ENCODE data around the gene SCAP.

DNA sequence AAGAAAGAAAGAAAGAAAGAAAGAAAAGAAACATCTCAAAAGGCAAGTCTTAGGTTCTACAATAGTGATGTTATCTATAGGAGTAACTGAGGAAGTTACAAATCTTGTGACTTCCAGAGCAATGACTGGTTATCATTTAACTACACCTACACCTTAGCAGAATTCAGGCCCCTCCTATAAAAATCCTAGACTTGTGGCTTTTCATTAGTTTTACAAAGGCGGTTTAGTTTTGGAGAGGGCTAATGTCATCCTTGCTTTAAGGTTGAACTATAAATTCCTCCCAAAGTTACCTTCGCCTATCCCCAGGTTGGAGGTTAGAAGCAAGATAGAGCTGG, 4.1 kb upstream of the SCAP start:
- TF ChIP-seq EP300 (IDR thresholded peaks at IDR 0.05; ENCODE audit: low read depth in 2 of 2, low read length in 2 of 2): no peak
- TF ChIP-seq EP300 (CRISPR knock-in tag; IDR thresholded peaks at IDR 0.05; ENCODE audit: borderline replicate concordance): no peak
- TF ChIP-seq ZNF891 (CRISPR knock-in tag; IDR thresholded peaks at IDR 0.05): no peak
- no peak for TF ChIP-seq ZBTB20 (CRISPR knock-in tag; IDR thresholded peaks at IDR 0.05; ENCODE audit: borderline replicate concordance, low read depth)
- TF ChIP-seq SETDB1 (CRISPR knock-in tag; IDR thresholded peaks at IDR 0.05; ENCODE audit: borderline replicate concordance): no peak
- TF ChIP-seq, protein P1, sequence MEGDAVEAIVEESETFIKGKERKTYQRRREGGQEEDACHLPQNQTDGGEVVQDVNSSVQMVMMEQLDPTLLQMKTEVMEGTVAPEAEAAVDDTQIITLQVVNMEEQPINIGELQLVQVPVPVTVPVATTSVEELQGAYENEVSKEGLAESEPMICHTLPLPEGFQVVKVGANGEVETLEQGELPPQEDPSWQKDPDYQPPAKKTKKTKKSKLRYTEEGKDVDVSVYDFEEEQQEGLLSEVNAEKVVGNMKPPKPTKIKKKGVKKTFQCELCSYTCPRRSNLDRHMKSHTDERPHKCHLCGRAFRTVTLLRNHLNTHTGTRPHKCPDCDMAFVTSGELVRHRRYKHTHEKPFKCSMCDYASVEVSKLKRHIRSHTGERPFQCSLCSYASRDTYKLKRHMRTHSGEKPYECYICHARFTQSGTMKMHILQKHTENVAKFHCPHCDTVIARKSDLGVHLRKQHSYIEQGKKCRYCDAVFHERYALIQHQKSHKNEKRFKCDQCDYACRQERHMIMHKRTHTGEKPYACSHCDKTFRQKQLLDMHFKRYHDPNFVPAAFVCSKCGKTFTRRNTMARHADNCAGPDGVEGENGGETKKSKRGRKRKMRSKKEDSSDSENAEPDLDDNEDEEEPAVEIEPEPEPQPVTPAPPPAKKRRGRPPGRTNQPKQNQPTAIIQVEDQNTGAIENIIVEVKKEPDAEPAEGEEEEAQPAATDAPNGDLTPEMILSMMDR (CRISPR knock-in tag; IDR thresholded peaks at IDR 0.05): no peak
- TF ChIP-seq, protein P2, sequence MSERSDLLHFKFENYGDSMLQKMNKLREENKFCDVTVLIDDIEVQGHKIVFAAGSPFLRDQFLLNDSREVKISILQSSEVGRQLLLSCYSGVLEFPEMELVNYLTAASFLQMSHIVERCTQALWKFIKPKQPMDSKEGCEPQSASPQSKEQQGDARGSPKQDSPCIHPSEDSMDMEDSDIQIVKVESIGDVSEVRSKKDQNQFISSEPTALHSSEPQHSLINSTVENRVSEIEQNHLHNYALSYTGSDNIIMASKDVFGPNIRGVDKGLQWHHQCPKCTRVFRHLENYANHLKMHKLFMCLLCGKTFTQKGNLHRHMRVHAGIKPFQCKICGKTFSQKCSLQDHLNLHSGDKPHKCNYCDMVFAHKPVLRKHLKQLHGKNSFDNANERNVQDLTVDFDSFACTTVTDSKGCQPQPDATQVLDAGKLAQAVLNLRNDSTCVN (CRISPR knock-in tag; IDR thresholded peaks at IDR 0.05; ENCODE audit: borderline replicate concordance): no peak
- no peak for TF ChIP-seq KDM2A (CRISPR knock-in tag; IDR thresholded peaks at IDR 0.05; ENCODE audit: borderline replicate concordance, low read depth)
- TF ChIP-seq ATF3 (CRISPR knock-in tag; IDR thresholded peaks at IDR 0.05): no peak
- no peak for TF ChIP-seq CENPT (CRISPR knock-in tag; IDR thresholded peaks at IDR 0.05; ENCODE audit: low read depth)
- TF ChIP-seq KDM3A (CRISPR knock-in tag; IDR thresholded peaks at IDR 0.05; ENCODE audit: low read depth): no peak
- no peak for TF ChIP-seq ZBTB44 (CRISPR knock-in tag; IDR thresholded peaks at IDR 0.05)
- TF ChIP-seq, protein P3, sequence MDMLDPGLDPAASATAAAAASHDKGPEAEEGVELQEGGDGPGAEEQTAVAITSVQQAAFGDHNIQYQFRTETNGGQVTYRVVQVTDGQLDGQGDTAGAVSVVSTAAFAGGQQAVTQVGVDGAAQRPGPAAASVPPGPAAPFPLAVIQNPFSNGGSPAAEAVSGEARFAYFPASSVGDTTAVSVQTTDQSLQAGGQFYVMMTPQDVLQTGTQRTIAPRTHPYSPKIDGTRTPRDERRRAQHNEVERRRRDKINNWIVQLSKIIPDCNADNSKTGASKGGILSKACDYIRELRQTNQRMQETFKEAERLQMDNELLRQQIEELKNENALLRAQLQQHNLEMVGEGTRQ (IDR thresholded peaks at IDR 0.05; ENCODE audit: low read depth, low read length): no peak
- TF ChIP-seq, protein P3 (CRISPR knock-in tag; IDR thresholded peaks at IDR 0.05; ENCODE audit: borderline replicate concordance): no peak
- no peak for TF ChIP-seq POLR2AphosphoS5 (IDR thresholded peaks at IDR 0.05; ENCODE audit: low read depth, low read length)
- no peak for TF ChIP-seq SP4 (CRISPR knock-in tag; IDR thresholded peaks at IDR 0.05)

All from HepG2 (cell line).